K562 (cell line): Measurements from ENCODE around the gene SLAMF7. TPM values are rescaled to one million over a fixed set of nuclear protein-coding genes. Genes with fewer than 3 reads are reported as not detected.

Experiments used
- ATAC-seq: fragments of 200-7000 bp; cut with Tn5 transposase; 3 replicates; pipeline ENCODE4 v1.9.1; 2020; ENCODE audit warnings: moderate library complexity
- BruUV-seq: library from RNA; stranded (reverse); fragments of 400-500 nt; replicated peaks from 2 replicates; lab custom pipeline; 2021; lab: Mats Ljungman, UMichigan
- CTCF ChIA-PET: fragments of 300-600 bp; formaldehyde crosslinking; extraction: SDS; loops from one replicate; lab custom pipeline; 2021; ENCODE audit warnings: low intra/inter-chr PET ratio; lab: Yijun Ruan, JAX
- POLR2A ChIA-PET: fragments of 300-600, 350-650 bp; sonication (Branson Sonifier 250); formaldehyde crosslinking; extraction: SDS; loops from one replicate; lab custom pipeline; 2021; ENCODE audit warnings: antibody characterized with exemption, inconsistent platforms; lab: Yijun Ruan, JAX
- DNase-seq, 4 experiments: peaks; one replicate each; pipeline versions ENCODE4 v3.0.0 to v3.0.0-alpha.2; 2011 to 2018; ENCODE audit warnings: low spot score in 3 of 4, mixed read lengths in 3 of 4; ENCODE audit errors: extremely low read depth in 1 of 4
- FAIRE-seq: peaks from 2 replicates; lab custom pipeline; 2011; peaks lifted over from hg19 to GRCh38; lab: Jason Lieb, UNC
- H2AFZ ChIP-seq: 2 replicates; pipeline ENCODE4 v1.6.0; 2011; ENCODE audit warnings: low read depth, low read length, control low read depth, inconsistent platforms
- H3K27ac ChIP-seq: fragments of 200-600 bp; 3 replicates; pipeline ENCODE4 v1.8.0; 2011; ENCODE audit warnings: low read depth, mild to moderate bottlenecking, control low read depth, inconsistent platforms, low read length, moderate library complexity, mixed read lengths; ENCODE audit errors: extremely low read depth
- H3K27me3 ChIP-seq, 2 experiments: fragments of 300-600 bp in 1 of 2; 2 replicates in 1 of 2; 3 replicates in 1 of 2; pipeline versions ENCODE4 v1.6.0 to v1.8.0; 2011; ENCODE audit warnings: inconsistent platforms in 2 of 2, low read length in 2 of 2, mild to moderate bottlenecking in 1 of 2, mixed read lengths in 1 of 2, moderate library complexity in 1 of 2; ENCODE audit not compliant: control insufficient read depth in 2 of 2, insufficient read depth in 2 of 2
- H3K36me3 ChIP-seq: fragments of 300-600 bp; 3 replicates; pipeline ENCODE4 v1.8.0; 2011; ENCODE audit warnings: mild to moderate bottlenecking, low read length, inconsistent platforms; ENCODE audit not compliant: control insufficient read depth, insufficient read depth
- H3K4me1 ChIP-seq, 2 experiments: fragments of 200-600 bp in 1 of 2; replicated peaks in 1 of 2; 2 replicates in 1 of 2; 3 replicates in 1 of 2; pipeline versions ENCODE4 v1.5.1 to v1.8.0; 2011; ENCODE audit warnings: inconsistent platforms in 2 of 2, low read length in 2 of 2, mild to moderate bottlenecking in 1 of 2, mixed read lengths in 1 of 2, moderate library complexity in 1 of 2; ENCODE audit not compliant: control insufficient read depth in 2 of 2, insufficient read depth in 2 of 2
- H3K4me2 ChIP-seq: 2 replicates; pipeline ENCODE4 v1.6.1; 2011; ENCODE audit warnings: low read length, control low read depth, inconsistent platforms, mixed read lengths; ENCODE audit not compliant: insufficient read depth
- H3K4me3 ChIP-seq: fragments of 200-600 bp; sonication (generic), shearing (Covaris generic); 2 replicates; pipeline ENCODE4 v1.5.1; 2016; ENCODE audit warnings: control low read depth, inconsistent platforms
- H3K79me2 ChIP-seq: fragments of 200-600 bp; 3 replicates; pipeline ENCODE4 v1.8.0; 2011; ENCODE audit warnings: low read length, inconsistent platforms; ENCODE audit not compliant: control insufficient read depth, insufficient read depth
- H3K9ac ChIP-seq, 2 experiments: 2 replicates each; pipeline versions ENCODE4 v1.6.0 to v1.6.1; 2011; ENCODE audit warnings: low read depth in 2 of 2, low read length in 2 of 2, control low read depth in 1 of 2, inconsistent platforms in 1 of 2, mild to moderate bottlenecking in 1 of 2, mixed read lengths in 1 of 2; ENCODE audit not compliant: insufficient read depth in 1 of 2
- H3K9me1 ChIP-seq: one replicate; pipeline ENCODE4 v1.6.0; 2011; ENCODE audit warnings: inconsistent platforms, mild to moderate bottlenecking, low read length, moderate library complexity; ENCODE audit not compliant: control insufficient read depth, insufficient read depth
- H3K9me3 ChIP-seq: replicated peaks from 2 replicates; pipeline ENCODE4 v1.5.1; 2011; ENCODE audit warnings: low read depth, low read length, inconsistent platforms; ENCODE audit not compliant: control insufficient read depth, insufficient read depth
- H4K20me1 ChIP-seq: replicated peaks from 2 replicates; pipeline ENCODE4 v1.6.1; 2011; ENCODE audit warnings: low read length, inconsistent platforms, mixed read lengths; ENCODE audit not compliant: control insufficient read depth, insufficient read depth
- ARID1B ChIP-seq: fragments of 450-650 bp; IDR thresholded peaks from 2 replicates; pipeline ENCODE4 v1.6.1; 2016; ENCODE audit warnings: antibody characterized with exemption, mild to moderate bottlenecking, inconsistent platforms
- EP300 ChIP-seq: IDR thresholded peaks from 2 replicates; pipeline ENCODE4 v1.6.1; 2012; ENCODE audit warnings: low read length, improper control_type of control experiment
- EP400 ChIP-seq: fragments of 450-650 bp; IDR thresholded peaks from 2 replicates; pipeline ENCODE4 v1.6.1; 2017; ENCODE audit warnings: antibody characterized with exemption, mild to moderate bottlenecking, moderate library complexity
- NFXL1 ChIP-seq: fragments of 450-650 bp; formaldehyde crosslinking; IDR thresholded peaks from 2 replicates; pipeline ENCODE4 v1.4.0; 2021; ENCODE audit warnings: mild to moderate bottlenecking
- NONO ChIP-seq, 2 experiments: fragments of 200-400 bp in 1 of 2; fragments of 450-650 bp in 1 of 2; formaldehyde crosslinking in 1 of 2; IDR thresholded peaks; 2 replicates each; pipeline ENCODE4 v1.6.1; 2017; ENCODE audit warnings: low read depth in 2 of 2, mild to moderate bottlenecking in 2 of 2, moderate library complexity in 2 of 2, low read length in 1 of 2
- RFX5 ChIP-seq: IDR thresholded peaks from 2 replicates; pipeline ENCODE4 v1.6.1; 2011; ENCODE audit warnings: low read depth, mild to moderate bottlenecking, improper control_type of control experiment, low read length
- ZNF134 ChIP-seq: fragments of 250-450 bp; sonication (Bioruptor Pico); conservative IDR thresholded peaks from 2 replicates; pipeline ENCODE4 v1.4.0; 2020
- ZNF766 ChIP-seq: fragments of 200-800 bp; sonication (Bioruptor generic); conservative IDR thresholded peaks from 2 replicates; pipeline ENCODE4 v1.6.1; 2016; ENCODE audit warnings: missing genetic modification characterization, missing compliant biosample characterization
- WGBS: fragments of 100-300 bp; shearing (Covaris generic); methylation state at CpG from one replicate; pipeline ENCODE4 v1.1.6; 2016; ENCODE audit warnings: low coverage, mixed read lengths; ENCODE audit not compliant: insufficient coverage; ENCODE audit errors: missing lambda C conversion rate; 5-methylcytosine and 5-hydroxymethylcytosine counted together
- in situ Hi-C: fragments of 300-500 bp; cut with MboI; formaldehyde crosslinking; loops from 4 replicates; pipeline ENCODE4 v1.15.0; 2018; ENCODE audit warnings: inconsistent platforms, mixed read lengths
- intact Hi-C: fragments of 100-400 bp; cut with micrococcal nuclease; formaldehyde crosslinking; loops from 2 replicates; pipeline ENCODE4 v1.14.2; 2022
- polyA plus RNA-seq, 8 experiments: library from polyadenylated mRNA; depleted of rRNA in 4 of 8; stranded (reverse) in 5 of 8; unstranded in 3 of 8; fragments of >200 nt; fragmentation: Nextera tagmentation in 2 of 8; fragmentation: Illumina TruSeq in 1 of 8; extraction: Ambion mirVana in 2 of 8; extraction: Trizol in 1 of 8; gene quantifications; 2 replicates each; pipeline versions ENCODE4 v1.2.1 to v1.2.3, GENCODE V29; 2011 to 2014; ENCODE audit warnings: inconsistent platforms in 1 of 8, missing spikeins in 1 of 8
- total RNA-seq, 7 experiments: library from RNA; depleted of rRNA in 6 of 7; stranded (reverse); fragments of >200 nt in 6 of 7; fragmentation: Illumina TruSeq in 2 of 7; extraction: Trizol in 2 of 7; gene quantifications; 2 replicates each; pipeline versions ENCODE4 v1.2.1 to v1.2.3, GENCODE V29; 2011 to 2021; ENCODE audit warnings: low replicate concordance in 1 of 7
- TF ChIP-seq, protein P1 (sequence below): fragments of 250-450 bp; sonication (Bioruptor Pico); IDR thresholded peaks from 2 replicates; pipeline ENCODE4 v1.5.0; 2021
- TF ChIP-seq, protein P2 (sequence below): sonication (generic); formaldehyde crosslinking; IDR thresholded peaks from 2 replicates; pipeline ENCODE4 v1.8.0; 2023; ENCODE audit warnings: missing genetic modification reagents, mild to moderate bottlenecking, borderline replicate concordance

Gene SLAMF7
- total and polyA plus RNA-seq, 9 of the 15 experiments (the other 6 are each of a cell fraction or from before 2014, with no cell fraction given): 0.11 to 1.2 (median 0.22) TPM; not detected in 2

DNA sequence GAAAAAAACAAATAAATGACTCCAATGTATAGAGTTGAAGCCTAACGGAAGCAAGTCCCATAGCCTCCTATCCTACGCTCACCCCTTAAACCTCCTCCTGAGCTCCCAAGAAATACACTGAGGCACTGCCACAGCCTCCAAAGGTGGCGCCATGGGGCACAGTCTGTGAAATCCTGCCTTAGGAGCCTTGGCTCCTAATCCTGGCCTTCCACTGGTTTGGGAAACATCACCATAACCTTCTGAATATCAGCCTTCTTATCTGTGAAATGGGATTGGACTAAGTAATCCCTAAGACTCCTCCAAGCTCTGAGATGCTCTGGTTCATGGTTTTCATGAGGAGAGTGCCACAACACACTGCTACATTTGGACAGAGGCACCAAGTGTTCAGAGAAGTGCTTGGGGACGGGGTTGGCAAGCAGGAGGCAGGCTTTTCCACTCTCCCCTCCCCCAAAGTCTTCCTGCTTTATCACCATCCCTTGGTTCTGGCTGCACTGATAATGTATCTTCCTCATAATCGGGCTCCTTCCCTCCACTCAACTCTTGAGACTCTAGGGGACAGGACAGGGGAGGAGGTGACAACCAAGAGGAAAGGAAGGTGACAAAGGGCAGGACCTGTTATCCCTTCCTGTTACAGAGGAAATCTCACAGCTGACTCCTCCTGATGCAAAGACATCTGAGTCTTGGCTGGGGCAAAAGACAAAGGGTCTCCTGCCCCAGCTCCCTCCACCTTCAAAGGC is 2.7 kb downstream of the SLAMF7 start (continued):
- TF ChIP-seq NONO (IDR thresholded peaks at IDR 0.05; ENCODE audit: low read depth in 2 of 2, low read length in 1 of 2) (no peak), ZNF134 (CRISPR knock-in tag) (peak; percentile 76), EP300 (peak; percentile 57; the same call in 1 of the 2 replicates), ARID1B (peak; percentile 64)
- TF ChIP-seq, protein P1, sequence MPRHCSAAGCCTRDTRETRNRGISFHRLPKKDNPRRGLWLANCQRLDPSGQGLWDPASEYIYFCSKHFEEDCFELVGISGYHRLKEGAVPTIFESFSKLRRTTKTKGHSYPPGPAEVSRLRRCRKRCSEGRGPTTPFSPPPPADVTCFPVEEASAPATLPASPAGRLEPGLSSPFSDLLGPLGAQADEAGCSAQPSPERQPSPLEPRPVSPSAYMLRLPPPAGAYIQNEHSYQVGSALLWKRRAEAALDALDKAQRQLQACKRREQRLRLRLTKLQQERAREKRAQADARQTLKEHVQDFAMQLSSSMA (CRISPR knock-in tag): no peak

DNA sequence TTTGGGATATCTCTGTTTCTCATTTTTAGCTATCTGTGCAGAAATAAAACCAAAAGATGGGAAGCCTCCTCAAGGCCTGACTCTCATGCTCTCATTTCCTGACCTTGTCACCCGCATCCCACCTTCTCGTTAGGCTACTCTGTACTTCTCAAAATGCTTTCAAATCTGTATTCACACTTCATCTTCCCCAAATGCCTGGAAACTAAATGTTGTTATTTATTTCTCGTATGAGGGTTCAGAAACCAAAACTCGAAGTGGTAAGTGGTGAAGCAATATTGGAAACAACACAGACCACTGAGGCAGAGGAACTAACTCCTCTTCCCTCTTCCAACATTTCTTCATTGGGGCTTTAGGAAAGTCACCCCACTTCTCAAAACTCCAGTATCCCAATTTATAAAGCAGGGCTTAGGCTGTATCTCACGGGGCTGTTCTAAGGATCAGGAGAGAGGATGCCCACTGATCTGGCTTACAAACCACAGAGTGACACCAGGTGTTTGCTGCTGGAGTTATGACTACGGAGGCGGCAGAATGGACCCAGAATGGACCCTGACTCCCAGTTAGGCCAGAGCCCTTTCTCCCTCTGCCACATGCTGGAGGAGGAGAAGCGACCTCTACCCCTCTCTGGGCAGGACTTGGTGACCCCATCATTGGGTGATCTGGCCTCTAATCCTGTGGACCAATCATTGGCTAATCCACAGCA is 3.5 kb downstream of the SLAMF7 start:
- ChIA-PET POLR2A (interaction anchor here (0.9 kb wide), 1 partner anchor 25 kb away, joined by 3 read pairs; no protein-coding TSS in a partner anchor), CTCF (no interaction called here)
- Histone ChIP-seq H3K4me2 (no peak overlapping the region), H4K20me1 (no peaks in the 10 kb centered on the region), H3K27me3 (peaks cover 0 to 5% of the 10 kb centered on the region in 2 experiments; a peak in 2 of 5 replicates), H3K9me1 (no peaks in the 10 kb centered on the region), H2AFZ (no peak overlapping the region), H3K4me3 (no peak overlapping the region), H3K9me3 (no peaks in the 10 kb centered on the region), H3K4me1 (peaks cover 0 to 10% of the 10 kb centered on the region in 2 experiments; a peak in 2 of 5 replicates), H3K36me3 (no peaks in the 10 kb centered on the region), H3K79me2 (no peaks in the 10 kb centered on the region), H3K27ac (no peak overlapping the region), H3K9ac (no peak overlapping the region)
- intact Hi-C loops: no loop called here
- no peak for DNase-seq
- BruUV-seq: no TSS peak
- no peak for FAIRE-seq
- WGBS: 15% methylated on average over 6 of the region's 8 CpGs
- no peak for ATAC-seq
- in situ Hi-C loops: no loop called here
- TF ChIP-seq, protein P2, sequence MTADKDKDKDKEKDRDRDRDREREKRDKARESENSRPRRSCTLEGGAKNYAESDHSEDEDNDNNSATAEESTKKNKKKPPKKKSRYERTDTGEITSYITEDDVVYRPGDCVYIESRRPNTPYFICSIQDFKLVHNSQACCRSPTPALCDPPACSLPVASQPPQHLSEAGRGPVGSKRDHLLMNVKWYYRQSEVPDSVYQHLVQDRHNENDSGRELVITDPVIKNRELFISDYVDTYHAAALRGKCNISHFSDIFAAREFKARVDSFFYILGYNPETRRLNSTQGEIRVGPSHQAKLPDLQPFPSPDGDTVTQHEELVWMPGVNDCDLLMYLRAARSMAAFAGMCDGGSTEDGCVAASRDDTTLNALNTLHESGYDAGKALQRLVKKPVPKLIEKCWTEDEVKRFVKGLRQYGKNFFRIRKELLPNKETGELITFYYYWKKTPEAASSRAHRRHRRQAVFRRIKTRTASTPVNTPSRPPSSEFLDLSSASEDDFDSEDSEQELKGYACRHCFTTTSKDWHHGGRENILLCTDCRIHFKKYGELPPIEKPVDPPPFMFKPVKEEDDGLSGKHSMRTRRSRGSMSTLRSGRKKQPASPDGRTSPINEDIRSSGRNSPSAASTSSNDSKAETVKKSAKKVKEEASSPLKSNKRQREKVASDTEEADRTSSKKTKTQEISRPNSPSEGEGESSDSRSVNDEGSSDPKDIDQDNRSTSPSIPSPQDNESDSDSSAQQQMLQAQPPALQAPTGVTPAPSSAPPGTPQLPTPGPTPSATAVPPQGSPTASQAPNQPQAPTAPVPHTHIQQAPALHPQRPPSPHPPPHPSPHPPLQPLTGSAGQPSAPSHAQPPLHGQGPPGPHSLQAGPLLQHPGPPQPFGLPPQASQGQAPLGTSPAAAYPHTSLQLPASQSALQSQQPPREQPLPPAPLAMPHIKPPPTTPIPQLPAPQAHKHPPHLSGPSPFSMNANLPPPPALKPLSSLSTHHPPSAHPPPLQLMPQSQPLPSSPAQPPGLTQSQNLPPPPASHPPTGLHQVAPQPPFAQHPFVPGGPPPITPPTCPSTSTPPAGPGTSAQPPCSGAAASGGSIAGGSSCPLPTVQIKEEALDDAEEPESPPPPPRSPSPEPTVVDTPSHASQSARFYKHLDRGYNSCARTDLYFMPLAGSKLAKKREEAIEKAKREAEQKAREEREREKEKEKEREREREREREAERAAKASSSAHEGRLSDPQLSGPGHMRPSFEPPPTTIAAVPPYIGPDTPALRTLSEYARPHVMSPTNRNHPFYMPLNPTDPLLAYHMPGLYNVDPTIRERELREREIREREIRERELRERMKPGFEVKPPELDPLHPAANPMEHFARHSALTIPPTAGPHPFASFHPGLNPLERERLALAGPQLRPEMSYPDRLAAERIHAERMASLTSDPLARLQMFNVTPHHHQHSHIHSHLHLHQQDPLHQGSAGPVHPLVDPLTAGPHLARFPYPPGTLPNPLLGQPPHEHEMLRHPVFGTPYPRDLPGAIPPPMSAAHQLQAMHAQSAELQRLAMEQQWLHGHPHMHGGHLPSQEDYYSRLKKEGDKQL (CRISPR knock-in tag): no peak
- no peak for TF ChIP-seq RFX5
- TF ChIP-seq EP400: no peak
- TF ChIP-seq NFXL1: no peak
- TF ChIP-seq ZNF766 (CRISPR knock-in tag): no peak
